WTC11 (cell line): ENCODE data around the gene ERICH6. TPM values are rescaled to one million over a fixed set of nuclear protein-coding genes. Genes with fewer than 3 reads are reported as not detected.

Source experiments
- ATAC-seq: fragments of 200-7000 bp; cut with Tn5 transposase; 2 replicates; pipeline ENCODE4 v1.10.0; 2021; ENCODE audit warnings: mild to moderate bottlenecking, moderate library complexity
- CTCF ChIA-PET: fragments of 300-600 bp; sonication (Branson Sonifier 250); formaldehyde crosslinking; loops from one replicate; lab custom pipeline; 2021; ENCODE audit warnings: antibody characterized with exemption; lab: Charles Lee
- POLR2A ChIA-PET: fragments of 350-600 bp; sonication (Branson Sonifier 250); formaldehyde crosslinking; loops from one replicate; lab custom pipeline; 2021; ENCODE audit warnings: antibody characterized with exemption; lab: Charles Lee
- DNase-seq: peaks from one replicate; pipeline ENCODE4 v3.0.0; 2021; ENCODE audit warnings: low spot score
- H3K27ac Mint-ChIP-seq: 2 replicates; pipeline ENCODE4 v1.8.0; 2021; ENCODE audit warnings: mixed read lengths
- H3K27me3 Mint-ChIP-seq: 2 replicates; pipeline ENCODE4 v1.8.0; 2021; ENCODE audit warnings: low read depth, mild to moderate bottlenecking, moderate library complexity, mixed read lengths
- H3K36me3 Mint-ChIP-seq: 2 replicates; pipeline ENCODE4 v1.8.0; 2021; ENCODE audit warnings: mixed read lengths
- H3K4me1 Mint-ChIP-seq: 2 replicates; pipeline ENCODE4 v1.8.0; 2022; ENCODE audit warnings: mixed read lengths
- H3K4me3 Mint-ChIP-seq: 2 replicates; pipeline ENCODE4 v1.8.0; 2021; ENCODE audit warnings: mild to moderate bottlenecking, moderate library complexity, mixed read lengths
- H3K9me3 Mint-ChIP-seq: 2 replicates; pipeline ENCODE4 v1.8.0; 2021; ENCODE audit warnings: mixed read lengths
- AFF4 ChIP-seq: sonication (generic); formaldehyde crosslinking; IDR thresholded peaks from 2 replicates; pipeline ENCODE4 v1.8.1; 2023; ENCODE audit warnings: mild to moderate bottlenecking, missing genetic modification reagents, borderline replicate concordance
- ATF2 ChIP-seq: sonication (generic); formaldehyde crosslinking; IDR thresholded peaks from 2 replicates; pipeline ENCODE4 v1.8.1; 2022; ENCODE audit warnings: low read depth, missing genetic modification reagents, borderline replicate concordance
- CBFB ChIP-seq: sonication (generic); formaldehyde crosslinking; IDR thresholded peaks from 2 replicates; pipeline ENCODE4 v1.8.1; 2022; ENCODE audit warnings: mild to moderate bottlenecking, low read depth, missing genetic modification reagents
- CREB1 ChIP-seq: sonication (generic); formaldehyde crosslinking; IDR thresholded peaks from 2 replicates; pipeline ENCODE4 v1.8.0; 2023; ENCODE audit warnings: mild to moderate bottlenecking, missing genetic modification reagents
- EMX1 ChIP-seq: fragments of 250-450 bp; sonication (Bioruptor Pico); IDR thresholded peaks from 2 replicates; pipeline ENCODE4 v1.8.0; 2021; ENCODE audit warnings: mild to moderate bottlenecking
- ESRRA ChIP-seq: sonication (generic); formaldehyde crosslinking; IDR thresholded peaks from 2 replicates; pipeline ENCODE4 v1.8.1; 2022; ENCODE audit warnings: mild to moderate bottlenecking, missing genetic modification reagents, borderline replicate concordance
- GABPB1 ChIP-seq: sonication (generic); formaldehyde crosslinking; IDR thresholded peaks from 2 replicates; pipeline ENCODE4 v1.8.1; 2023; ENCODE audit warnings: mild to moderate bottlenecking, missing genetic modification reagents
- HMGA2 ChIP-seq: fragments of 250-450 bp; sonication (Bioruptor Pico); IDR thresholded peaks from 2 replicates; pipeline ENCODE4 v1.4.0; 2021; ENCODE audit warnings: mild to moderate bottlenecking, moderate library complexity
- IRF2 ChIP-seq: sonication (generic); formaldehyde crosslinking; IDR thresholded peaks from 2 replicates; pipeline ENCODE4 v1.8.0; 2022; ENCODE audit warnings: low read depth, missing genetic modification reagents, borderline replicate concordance
- PRRX2 ChIP-seq: fragments of 250-450 bp; sonication (Bioruptor Pico); IDR thresholded peaks from 2 replicates; pipeline ENCODE4 v1.8.0; 2021; ENCODE audit warnings: mild to moderate bottlenecking
- SMAD3 ChIP-seq: sonication (generic); formaldehyde crosslinking; IDR thresholded peaks from 2 replicates; pipeline ENCODE4 v1.8.0; 2022; ENCODE audit warnings: missing genetic modification reagents, mild to moderate bottlenecking, borderline replicate concordance
- TEAD1 ChIP-seq: sonication (generic); formaldehyde crosslinking; IDR thresholded peaks from 2 replicates; pipeline ENCODE4 v1.8.0; 2022; ENCODE audit warnings: mild to moderate bottlenecking, missing genetic modification reagents
- ZNF138 ChIP-seq: sonication (generic); formaldehyde crosslinking; conservative IDR thresholded peaks from 2 replicates; pipeline ENCODE4 v1.8.1; 2022; ENCODE audit warnings: mild to moderate bottlenecking, moderate library complexity, missing genetic modification reagents
- ZNF416 ChIP-seq: fragments of 250-450 bp; sonication (Bioruptor Pico); IDR thresholded peaks from 2 replicates; pipeline ENCODE4 v1.9.0; 2021; ENCODE audit warnings: mild to moderate bottlenecking, inconsistent platforms
- total RNA-seq: library from RNA; stranded (reverse); gene quantifications from 3 replicates; pipeline ENCODE4 v1.2.3, GENCODE V29; 2021
- TF ChIP-seq, protein P1 (sequence below): sonication (generic); formaldehyde crosslinking; IDR thresholded peaks from 2 replicates; pipeline ENCODE4 v1.8.1; 2022; ENCODE audit warnings: mild to moderate bottlenecking, moderate library complexity, missing genetic modification reagents
- TF ChIP-seq, protein P2 (sequence below): sonication (generic); formaldehyde crosslinking; IDR thresholded peaks from 2 replicates; pipeline ENCODE4 v1.8.0; 2022; ENCODE audit warnings: mild to moderate bottlenecking, missing genetic modification reagents
- TF ChIP-seq, protein P3 (sequence below): sonication (generic); formaldehyde crosslinking; IDR thresholded peaks from 2 replicates; pipeline ENCODE4 v1.8.1; 2023; ENCODE audit warnings: mild to moderate bottlenecking, missing genetic modification reagents
- TF ChIP-seq, protein P4 (sequence below): sonication (generic); formaldehyde crosslinking; IDR thresholded peaks from 2 replicates; pipeline ENCODE4 v1.8.0; 2023; ENCODE audit warnings: mild to moderate bottlenecking, missing genetic modification reagents
- TF ChIP-seq, protein P5 (sequence below): fragments of 250-450 bp; sonication (Bioruptor Pico); IDR thresholded peaks from 2 replicates; pipeline ENCODE4 v1.9.0; 2021; ENCODE audit warnings: mild to moderate bottlenecking, borderline replicate concordance

The ERICH6 gene
- total RNA-seq, 1 experiment from 2014 or later, result 0.26 TPM

DNA sequence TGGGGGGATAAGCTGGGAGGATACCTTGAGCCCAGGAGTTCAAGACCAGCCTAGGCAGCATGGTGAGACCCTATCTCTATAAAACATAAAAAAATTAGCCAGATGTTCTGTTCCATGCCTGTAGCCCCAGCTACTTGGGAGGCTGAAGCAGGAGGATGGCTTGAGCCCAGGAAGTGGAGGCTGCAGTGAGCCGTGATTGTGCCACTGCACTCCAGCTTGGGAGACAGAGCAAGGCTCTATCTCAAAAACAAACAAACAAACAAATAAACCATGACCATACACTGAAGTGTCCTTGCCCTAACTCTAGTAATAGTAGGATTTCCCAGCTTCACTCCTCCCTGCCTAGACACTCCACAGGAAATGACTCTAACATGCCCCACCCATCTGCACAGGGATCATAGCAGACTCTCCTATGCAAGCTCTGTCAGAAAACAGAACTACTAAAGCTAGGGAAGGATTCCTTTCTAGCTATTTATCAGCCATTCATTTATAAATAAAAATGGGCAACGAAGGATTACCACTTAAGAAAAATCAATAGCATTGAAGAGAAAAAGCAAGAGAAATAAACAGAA lies 4.6 kb downstream of the ERICH6 start (continued):
- TF ChIP-seq AFF4 (CRISPR knock-in tag), result no peak
- TF ChIP-seq, protein P1, sequence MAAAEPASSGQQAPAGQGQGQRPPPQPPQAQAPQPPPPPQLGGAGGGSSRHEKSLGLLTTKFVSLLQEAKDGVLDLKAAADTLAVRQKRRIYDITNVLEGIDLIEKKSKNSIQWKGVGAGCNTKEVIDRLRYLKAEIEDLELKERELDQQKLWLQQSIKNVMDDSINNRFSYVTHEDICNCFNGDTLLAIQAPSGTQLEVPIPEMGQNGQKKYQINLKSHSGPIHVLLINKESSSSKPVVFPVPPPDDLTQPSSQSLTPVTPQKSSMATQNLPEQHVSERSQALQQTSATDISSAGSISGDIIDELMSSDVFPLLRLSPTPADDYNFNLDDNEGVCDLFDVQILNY (CRISPR knock-in tag), result no peak
- no peak for TF ChIP-seq TEAD1 (CRISPR knock-in tag)

GRCh38 chr3:150697646-150698045 lies 6.1 kb downstream of the ERICH6 start:
- CTCF ChIA-PET, result no interaction called here
- POLR2A ChIA-PET, result interaction anchor here (0.6 kb wide), 1 partner anchor 35 kb away, joined by 3 read pairs; no protein-coding TSS in a partner anchor

More at GRCh38 chr3:150697646-150698045, 6.1 kb downstream of the ERICH6 start:
- Mint-ChIP-seq H3K36me3 (peaks cover 17% of the 10 kb centered on the region), H3K4me3 (no peak overlapping the region), H3K9me3 (peaks cover 27% of the 10 kb centered on the region), H3K27ac (no peak overlapping the region), H3K4me1 (no peaks in the 10 kb centered on the region)
- TF ChIP-seq, protein P2, sequence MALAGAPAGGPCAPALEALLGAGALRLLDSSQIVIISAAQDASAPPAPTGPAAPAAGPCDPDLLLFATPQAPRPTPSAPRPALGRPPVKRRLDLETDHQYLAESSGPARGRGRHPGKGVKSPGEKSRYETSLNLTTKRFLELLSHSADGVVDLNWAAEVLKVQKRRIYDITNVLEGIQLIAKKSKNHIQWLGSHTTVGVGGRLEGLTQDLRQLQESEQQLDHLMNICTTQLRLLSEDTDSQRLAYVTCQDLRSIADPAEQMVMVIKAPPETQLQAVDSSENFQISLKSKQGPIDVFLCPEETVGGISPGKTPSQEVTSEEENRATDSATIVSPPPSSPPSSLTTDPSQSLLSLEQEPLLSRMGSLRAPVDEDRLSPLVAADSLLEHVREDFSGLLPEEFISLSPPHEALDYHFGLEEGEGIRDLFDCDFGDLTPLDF, result no peak
- no peak for TF ChIP-seq GABPB1
- TF ChIP-seq CREB1 (CRISPR knock-in tag), result no peak
- TF ChIP-seq ZNF138, result no peak
- no peak for TF ChIP-seq IRF2
- no peak for TF ChIP-seq HMGA2 (CRISPR knock-in tag)
- no peak for TF ChIP-seq ESRRA (CRISPR knock-in tag)
- no peak for TF ChIP-seq ATF2 (CRISPR knock-in tag)
- TF ChIP-seq CBFB, result no peak
- TF ChIP-seq, protein P3, sequence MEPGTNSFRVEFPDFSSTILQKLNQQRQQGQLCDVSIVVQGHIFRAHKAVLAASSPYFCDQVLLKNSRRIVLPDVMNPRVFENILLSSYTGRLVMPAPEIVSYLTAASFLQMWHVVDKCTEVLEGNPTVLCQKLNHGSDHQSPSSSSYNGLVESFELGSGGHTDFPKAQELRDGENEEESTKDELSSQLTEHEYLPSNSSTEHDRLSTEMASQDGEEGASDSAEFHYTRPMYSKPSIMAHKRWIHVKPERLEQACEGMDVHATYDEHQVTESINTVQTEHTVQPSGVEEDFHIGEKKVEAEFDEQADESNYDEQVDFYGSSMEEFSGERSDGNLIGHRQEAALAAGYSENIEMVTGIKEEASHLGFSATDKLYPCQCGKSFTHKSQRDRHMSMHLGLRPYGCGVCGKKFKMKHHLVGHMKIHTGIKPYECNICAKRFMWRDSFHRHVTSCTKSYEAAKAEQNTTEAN, result no peak
- no peak for TF ChIP-seq SMAD3 (CRISPR knock-in tag)
- no peak for TF ChIP-seq EMX1 (CRISPR knock-in tag)
- TF ChIP-seq, protein P4, sequence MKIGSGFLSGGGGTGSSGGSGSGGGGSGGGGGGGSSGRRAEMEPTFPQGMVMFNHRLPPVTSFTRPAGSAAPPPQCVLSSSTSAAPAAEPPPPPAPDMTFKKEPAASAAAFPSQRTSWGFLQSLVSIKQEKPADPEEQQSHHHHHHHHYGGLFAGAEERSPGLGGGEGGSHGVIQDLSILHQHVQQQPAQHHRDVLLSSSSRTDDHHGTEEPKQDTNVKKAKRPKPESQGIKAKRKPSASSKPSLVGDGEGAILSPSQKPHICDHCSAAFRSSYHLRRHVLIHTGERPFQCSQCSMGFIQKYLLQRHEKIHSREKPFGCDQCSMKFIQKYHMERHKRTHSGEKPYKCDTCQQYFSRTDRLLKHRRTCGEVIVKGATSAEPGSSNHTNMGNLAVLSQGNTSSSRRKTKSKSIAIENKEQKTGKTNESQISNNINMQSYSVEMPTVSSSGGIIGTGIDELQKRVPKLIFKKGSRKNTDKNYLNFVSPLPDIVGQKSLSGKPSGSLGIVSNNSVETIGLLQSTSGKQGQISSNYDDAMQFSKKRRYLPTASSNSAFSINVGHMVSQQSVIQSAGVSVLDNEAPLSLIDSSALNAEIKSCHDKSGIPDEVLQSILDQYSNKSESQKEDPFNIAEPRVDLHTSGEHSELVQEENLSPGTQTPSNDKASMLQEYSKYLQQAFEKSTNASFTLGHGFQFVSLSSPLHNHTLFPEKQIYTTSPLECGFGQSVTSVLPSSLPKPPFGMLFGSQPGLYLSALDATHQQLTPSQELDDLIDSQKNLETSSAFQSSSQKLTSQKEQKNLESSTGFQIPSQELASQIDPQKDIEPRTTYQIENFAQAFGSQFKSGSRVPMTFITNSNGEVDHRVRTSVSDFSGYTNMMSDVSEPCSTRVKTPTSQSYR (CRISPR knock-in tag), result no peak
- TF ChIP-seq, protein P5, sequence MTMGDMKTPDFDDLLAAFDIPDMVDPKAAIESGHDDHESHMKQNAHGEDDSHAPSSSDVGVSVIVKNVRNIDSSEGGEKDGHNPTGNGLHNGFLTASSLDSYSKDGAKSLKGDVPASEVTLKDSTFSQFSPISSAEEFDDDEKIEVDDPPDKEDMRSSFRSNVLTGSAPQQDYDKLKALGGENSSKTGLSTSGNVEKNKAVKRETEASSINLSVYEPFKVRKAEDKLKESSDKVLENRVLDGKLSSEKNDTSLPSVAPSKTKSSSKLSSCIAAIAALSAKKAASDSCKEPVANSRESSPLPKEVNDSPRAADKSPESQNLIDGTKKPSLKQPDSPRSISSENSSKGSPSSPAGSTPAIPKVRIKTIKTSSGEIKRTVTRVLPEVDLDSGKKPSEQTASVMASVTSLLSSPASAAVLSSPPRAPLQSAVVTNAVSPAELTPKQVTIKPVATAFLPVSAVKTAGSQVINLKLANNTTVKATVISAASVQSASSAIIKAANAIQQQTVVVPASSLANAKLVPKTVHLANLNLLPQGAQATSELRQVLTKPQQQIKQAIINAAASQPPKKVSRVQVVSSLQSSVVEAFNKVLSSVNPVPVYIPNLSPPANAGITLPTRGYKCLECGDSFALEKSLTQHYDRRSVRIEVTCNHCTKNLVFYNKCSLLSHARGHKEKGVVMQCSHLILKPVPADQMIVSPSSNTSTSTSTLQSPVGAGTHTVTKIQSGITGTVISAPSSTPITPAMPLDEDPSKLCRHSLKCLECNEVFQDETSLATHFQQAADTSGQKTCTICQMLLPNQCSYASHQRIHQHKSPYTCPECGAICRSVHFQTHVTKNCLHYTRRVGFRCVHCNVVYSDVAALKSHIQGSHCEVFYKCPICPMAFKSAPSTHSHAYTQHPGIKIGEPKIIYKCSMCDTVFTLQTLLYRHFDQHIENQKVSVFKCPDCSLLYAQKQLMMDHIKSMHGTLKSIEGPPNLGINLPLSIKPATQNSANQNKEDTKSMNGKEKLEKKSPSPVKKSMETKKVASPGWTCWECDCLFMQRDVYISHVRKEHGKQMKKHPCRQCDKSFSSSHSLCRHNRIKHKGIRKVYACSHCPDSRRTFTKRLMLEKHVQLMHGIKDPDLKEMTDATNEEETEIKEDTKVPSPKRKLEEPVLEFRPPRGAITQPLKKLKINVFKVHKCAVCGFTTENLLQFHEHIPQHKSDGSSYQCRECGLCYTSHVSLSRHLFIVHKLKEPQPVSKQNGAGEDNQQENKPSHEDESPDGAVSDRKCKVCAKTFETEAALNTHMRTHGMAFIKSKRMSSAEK, result no peak
- TF ChIP-seq PRRX2 (CRISPR knock-in tag), result no peak
- no peak for TF ChIP-seq ZNF416 (CRISPR knock-in tag)
- TF ChIP-seq, all 79 proteins: peak for 0
- ATAC-seq (no peak), DNase-seq (no peak)
- H3K27me3 Mint-ChIP-seq, result peaks cover 5% of the 10 kb centered on the region
